Measurements from ENCODE around the gene CLIC4.
"Not testable (repeated sequence)": the region's sequence is repeated elsewhere in the genome, so short reads cannot be mapped to it uniquely, and the experiment has no call there.

The CLIC4 gene

GRCh38 chr1:24744911-24745710 lies at the start of gene CLIC4:
CLIC4 (plus strand) TSS chr1:24745447; CDS start chr1:24745554, 107 bp downstream.
- peak; percentile 98 for DNase-seq

DNA sequence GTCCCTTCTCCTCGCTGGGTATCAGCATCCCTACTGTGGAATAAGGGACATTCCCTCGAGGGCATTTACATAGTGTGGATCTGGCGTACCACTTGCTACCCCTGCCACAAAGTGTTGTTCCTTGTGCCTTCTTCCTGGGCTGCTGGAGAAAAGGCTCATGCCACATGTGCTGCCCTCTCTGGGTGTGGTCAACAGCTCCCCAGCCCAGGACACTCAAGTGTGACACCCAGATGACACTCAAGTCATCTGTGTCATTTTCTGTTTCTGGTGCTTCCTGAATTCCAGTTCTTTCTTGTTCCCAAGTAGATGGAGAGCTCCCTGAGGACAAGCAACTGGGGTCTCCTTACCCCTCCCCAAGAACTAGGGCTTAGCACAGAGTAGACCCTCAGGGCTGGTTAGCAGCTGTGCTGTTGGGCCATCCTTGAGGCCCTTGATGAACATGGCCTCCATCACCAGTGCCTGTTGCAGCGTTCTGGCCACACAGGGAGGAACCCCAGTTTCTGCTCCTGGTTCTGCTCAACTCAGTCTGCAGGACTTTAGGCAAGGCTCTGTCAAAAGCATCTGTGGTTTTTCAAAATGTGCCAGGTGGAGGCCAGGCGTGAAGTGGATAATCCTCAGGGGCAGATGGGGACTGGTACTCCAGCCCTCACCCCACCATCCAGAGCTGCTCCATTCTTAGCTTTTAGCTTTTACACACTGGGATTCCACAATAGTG lies 49.0 kb upstream of the CLIC4 start:
- no peak for DNase-seq

- no peak for DNase-seq
Measured at GRCh38 chr1:24696756-24697330, 48.4 kb upstream of the CLIC4 start.

DNA sequence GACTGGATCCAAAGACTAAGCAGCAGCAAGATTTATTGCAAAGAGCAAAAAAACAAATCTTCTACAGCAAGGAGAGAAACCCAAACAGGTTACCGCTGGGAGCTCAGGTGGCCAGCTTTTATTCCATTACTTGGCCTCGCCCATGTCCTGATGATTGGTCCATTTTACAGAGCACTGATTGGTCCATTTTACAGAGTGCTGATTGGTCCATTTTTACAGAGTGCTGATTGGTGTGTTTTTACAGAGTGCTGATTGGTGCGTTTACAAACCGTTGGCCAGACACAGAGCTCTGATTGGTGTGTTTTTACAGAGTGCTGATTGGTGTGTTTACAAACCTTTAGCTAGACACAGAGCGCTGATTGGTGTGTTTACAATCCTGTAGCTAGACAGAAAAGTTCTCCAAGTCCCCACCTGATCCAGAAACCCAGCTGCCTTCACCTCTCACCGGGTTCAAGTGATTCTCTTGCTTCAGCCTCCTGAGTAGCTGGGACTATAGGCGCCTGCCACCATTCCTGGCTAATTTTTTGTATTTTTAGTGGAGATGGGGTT lies 47.7 kb upstream of the CLIC4 start:
- not testable (repeated sequence) for DNase-seq

GRCh38 chr1:24698326-24698725 lies 46.9 kb upstream of the CLIC4 start:
- not testable (repeated sequence) for DNase-seq

DNA sequence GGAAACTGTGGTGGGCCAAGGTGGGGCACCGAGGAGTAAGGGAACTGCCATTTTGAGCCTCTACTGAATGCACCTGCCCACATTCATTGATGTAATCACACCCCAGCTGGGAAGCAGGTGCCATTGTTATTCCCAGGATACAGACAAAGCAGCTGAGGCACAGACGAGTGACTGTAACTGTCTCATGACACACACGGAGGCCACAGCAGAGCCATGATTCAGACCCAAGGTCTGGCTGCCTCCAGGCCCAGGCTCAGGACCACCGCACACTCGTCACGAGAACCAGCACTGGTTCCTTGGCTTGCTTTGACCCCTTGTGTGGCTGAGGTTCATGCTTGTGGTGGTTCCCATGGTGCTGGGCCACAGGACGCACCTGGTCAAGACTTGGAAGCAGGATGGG lies 45.6 kb upstream of the CLIC4 start:
- DNase-seq, result peak; percentile 30

- DNase-seq, result no peak
Measured at GRCh38 chr1:24702511-24703293, 42.5 kb upstream of the CLIC4 start.

DNA sequence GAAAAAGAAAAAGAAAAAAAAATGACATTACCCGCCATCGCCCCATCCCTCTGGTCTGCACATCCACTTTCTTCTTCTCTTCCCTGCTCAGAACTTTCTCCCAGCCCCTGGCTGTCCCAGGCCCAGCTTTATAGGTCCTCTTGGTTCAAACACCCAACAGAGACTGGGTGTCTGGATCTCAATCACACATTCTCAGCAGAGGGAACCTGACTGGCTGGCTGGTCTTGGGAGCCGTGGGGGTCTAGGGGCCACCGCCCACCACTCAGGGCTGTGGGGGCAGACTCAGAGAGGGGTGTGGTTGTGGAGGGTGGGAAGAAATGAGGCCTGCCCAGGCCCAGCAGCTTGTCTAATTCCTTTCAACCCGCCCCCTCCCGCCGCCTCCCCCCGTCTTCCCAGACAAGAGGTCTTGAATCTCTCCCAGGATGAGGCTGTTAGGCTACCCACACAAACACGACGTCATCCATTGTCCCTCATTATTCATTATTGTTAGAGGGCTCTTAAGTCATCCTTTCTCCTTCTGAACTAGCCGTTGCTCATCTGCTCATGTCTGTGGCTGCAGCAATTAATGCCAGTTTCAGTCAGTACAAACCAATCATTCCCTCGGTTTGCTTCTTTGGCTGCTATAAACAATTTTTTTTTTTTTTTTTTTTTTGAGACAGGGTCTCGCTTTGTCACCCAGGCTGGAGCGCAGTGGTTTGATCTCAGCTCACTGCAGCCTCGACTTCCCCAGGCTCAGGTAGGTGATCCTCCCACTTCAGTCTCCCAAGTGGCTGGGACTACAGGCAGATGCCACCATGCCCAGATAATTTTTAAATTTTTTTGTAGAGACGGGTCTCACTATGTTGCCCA lies 40.6 kb upstream of the CLIC4 start:
- DNase-seq, result peak; percentile 74

GRCh38 chr1:24705260-24706073 lies 39.8 kb upstream of the CLIC4 start:
- DNase-seq, result peak; percentile 98

GRCh38 chr1:24706074-24706389 lies 39.2 kb upstream of the CLIC4 start:
- not testable (repeated sequence) for DNase-seq

DNA sequence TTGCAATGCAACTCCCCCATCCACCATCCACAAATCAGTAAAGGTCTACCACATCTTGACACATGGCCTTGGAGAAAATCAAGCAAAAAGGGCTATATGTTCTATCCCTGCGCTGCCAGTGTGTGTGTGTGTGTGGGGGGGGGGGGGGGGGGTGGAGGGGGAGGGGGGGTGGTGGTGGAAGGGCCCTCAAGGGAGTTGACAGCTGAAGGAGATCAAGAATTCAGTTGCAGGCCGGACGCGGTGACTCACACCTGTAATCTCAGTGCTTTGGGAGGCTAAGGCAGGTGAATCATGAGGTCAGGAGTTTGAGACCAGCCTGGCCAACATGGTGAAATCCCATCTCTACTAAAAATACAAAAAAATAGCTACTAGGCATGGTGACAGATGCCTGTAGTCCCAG lies 37.6 kb upstream of the CLIC4 start:
- no peak for DNase-seq

- DNase-seq, result no peak
Measured at GRCh38 chr1:24708938-24709337, 36.3 kb upstream of the CLIC4 start.

DNA sequence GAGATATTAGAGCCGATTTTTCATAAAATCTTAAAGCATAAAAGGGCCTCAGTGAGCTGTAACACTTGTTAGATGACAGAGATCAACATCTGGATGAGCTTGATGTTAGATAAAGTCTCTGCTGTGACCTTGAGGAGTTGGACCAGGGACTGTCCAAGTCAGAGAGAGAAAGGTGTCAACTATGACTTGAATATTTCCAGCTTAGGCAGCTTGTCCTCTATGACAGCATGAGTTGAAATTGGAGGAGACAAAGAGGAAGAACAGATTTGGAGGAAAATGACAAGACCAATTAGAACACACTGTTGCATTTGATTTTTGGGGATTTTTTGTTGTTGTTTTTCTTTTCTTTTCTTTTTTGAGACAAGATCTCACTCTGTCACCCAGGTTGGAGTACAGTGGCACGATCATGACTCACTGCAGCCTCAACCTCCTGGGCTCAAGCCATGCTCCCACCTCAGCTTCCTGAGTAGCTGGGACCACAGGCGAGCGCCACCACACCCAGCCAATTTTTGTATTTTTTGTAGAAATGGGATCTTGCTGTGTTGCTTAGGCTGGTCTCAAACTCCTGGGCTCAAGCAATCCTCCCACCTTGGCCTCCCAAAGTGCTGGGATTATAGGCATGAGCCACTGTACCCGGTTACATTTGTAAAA lies 35.3 kb upstream of the CLIC4 start:
- no peak for DNase-seq

DNA sequence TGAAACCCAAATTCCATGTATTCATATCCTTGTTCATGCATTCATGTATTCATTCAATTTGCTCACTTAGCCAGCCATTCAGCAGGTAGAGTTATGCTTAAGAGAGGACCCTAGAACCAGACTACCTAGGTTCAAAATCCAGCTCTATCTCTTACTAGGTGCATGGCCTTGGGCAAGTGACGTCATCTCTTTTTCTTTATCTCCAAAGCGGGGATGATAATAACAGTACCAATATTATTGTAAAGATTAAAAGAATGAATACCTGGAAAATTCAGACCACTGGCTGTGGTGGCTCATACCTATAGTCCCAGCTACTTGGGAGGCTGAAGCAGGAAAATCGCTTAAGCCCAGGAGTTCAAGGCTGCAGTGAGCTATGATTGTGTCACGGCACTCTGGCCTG lies 33.9 kb upstream of the CLIC4 start:
- DNase-seq, result no peak

DNA sequence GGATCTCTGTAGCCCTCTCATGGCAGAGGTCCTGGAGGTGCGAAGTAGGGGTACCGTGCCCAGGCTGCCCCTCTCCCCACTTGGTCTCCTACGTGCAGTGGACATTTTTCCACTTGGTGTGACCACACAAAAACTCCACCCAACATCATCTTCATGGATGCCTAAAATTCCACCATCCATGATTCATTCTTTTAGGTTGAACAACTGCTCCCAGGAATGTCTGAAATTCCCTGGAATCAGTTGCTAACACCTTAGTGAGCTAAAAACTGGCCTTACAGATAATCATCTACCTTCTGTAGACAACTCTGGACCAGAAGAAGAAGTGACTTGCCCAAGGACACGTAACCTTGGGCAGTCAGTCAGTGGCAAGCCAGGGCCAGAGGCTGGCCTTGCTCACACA lies 32.1 kb upstream of the CLIC4 start:
- DNase-seq, result no peak

- no peak for DNase-seq
Measured at GRCh38 chr1:24713736-24714135, 31.5 kb upstream of the CLIC4 start.

- DNase-seq, result no peak
Measured at GRCh38 chr1:24714859-24715520, 30.3 kb upstream of the CLIC4 start.

GRCh38 chr1:24715658-24716057 lies 29.6 kb upstream of the CLIC4 start:
- no peak for DNase-seq

DNA sequence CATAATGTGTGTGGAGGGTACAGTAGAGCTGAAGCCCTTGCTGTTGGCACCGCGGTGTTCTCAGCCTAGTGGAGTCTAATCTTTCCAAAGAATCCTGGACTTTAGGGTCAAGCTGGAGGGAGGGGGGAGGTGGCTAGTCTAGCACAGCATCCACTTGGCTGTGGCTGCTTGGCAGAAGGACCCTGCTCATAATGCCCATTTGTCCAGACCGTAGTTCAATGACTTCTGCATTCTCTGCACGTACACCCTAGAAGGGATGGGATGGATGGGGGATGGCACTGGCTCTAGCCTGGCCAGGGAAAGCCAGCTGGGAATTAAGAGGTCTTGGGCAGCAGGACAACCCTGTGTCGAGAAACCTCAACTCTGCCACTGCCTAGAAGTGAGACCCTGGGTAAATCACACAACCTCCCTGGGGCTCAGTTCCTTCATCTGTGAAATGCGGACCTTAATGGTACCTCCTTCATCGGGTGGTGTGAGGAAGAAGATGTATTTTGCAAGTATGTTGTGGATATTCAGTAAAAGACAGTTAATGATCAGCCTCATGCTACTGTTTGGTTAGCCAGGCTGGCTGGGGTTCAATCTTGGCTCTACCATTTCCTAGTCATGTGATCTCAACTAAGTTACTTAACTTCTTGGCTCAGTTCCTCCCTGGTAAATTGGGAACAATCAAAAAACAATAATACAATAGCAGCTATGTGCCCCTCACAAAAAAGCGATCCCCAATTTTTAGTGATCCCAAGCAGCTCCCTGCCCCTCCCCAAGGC lies 27.2 kb upstream of the CLIC4 start:
- DNase-seq, result no peak

Data from DMS153 (cell line).